ENCODE data around the gene TCP11L2.
"Not testable (repeated sequence)": the region's sequence is repeated elsewhere in the genome, so short reads cannot be mapped to it uniquely, and the experiment has no call there.

TCP11L2 gene

DNA sequence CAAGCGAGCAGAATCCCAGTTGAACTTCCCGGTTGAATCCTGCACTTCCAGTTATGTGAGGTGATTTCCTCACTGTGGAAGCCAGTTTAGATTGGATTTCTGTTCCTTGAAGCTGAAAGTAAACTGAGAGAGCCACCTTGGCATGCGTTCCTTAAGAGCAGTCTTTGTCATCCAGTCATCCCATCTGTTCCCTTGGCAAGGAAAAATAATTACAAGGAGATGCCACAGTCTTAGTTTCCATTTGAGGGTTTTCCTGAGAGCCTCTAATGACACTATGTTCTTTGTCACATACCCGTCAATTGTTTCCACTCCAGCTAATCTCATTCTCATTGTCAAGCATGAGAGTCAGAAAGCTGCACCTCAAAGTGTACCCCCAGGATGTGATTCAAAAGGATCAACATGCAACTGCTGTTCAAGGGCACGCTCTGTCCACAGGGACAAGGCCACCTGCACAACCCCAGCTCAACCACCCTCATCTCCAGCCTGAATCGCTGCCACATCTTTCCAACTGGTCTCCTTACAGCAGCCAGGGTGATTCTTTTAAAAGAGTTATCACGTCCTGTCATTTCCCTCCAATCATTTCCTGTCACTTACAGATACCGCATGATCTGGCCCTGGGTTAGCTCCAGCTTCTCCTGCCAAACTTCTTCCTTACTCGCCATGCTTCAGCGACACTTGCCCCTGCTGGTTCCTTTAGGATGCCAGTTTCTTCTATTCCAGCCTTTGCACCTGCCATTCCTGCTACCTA lies 18.0 kb upstream of the TCP11L2 start:
- no peak overlapping the region for H2BK120ac ChIP-seq (ENCODE audit: low read depth, low read length)
- H3K23ac ChIP-seq (ENCODE audit: low read depth, low read length, poor library complexity), result no peak overlapping the region
- DNase-seq (ENCODE audit: low spot score), result no peak
- no peak overlapping the region for H4K8ac ChIP-seq (ENCODE audit: low read depth, low read length)
- H3K27ac ChIP-seq (replicated peaks; ENCODE audit: low read length), result no peak overlapping the region
- peaks cover 0 to 7% of the 10 kb centered on the region in 2 donors for H3K9me3 ChIP-seq (replicated peaks in 1 of 2; ENCODE audit: control insufficient read depth in 2 of 2, insufficient read depth in 1 of 2, low read depth in 1 of 2, low read length in 2 of 2)
- no peak overlapping the region for H3K4me2 ChIP-seq (ENCODE audit: insufficient read depth, low read length, poor library complexity, severe bottlenecking)
- H3K9ac ChIP-seq (ENCODE audit: low read depth, low read length, poor library complexity), result no peak overlapping the region
- H2AK5ac ChIP-seq (ENCODE audit: low read depth, low read length), result no peak overlapping the region
- no peak overlapping the region for H2BK15ac ChIP-seq (ENCODE audit: low read length)
- no peaks in the 10 kb centered on the region for H3K79me1 ChIP-seq (ENCODE audit: low read depth, low read length)
- peaks cover 0 to 7% (median 0%) of the 10 kb centered on the region in 3 experiments for H3K27me3 ChIP-seq (ENCODE audit: control insufficient read depth in 3 of 3, insufficient read depth in 3 of 3, low read depth in 1 of 3, low read length in 3 of 3)
- no peak overlapping the region for H3K4ac ChIP-seq (ENCODE audit: low read length)
- no peak overlapping the region for H2BK12ac ChIP-seq (ENCODE audit: low read length)
- no peak overlapping the region for H3K18ac ChIP-seq (ENCODE audit: low read length)
- WGBS, 2 donors (ENCODE audit: extremely low coverage in 2 of 2, insufficient read length in 2 of 2, insufficient replicate concordance in 1 of 2), result no CpG with 5 or more reads among the region's 10 CpGs
- no peak overlapping the region for H2AFZ ChIP-seq (ENCODE audit: low read length)
- H3K4me3 ChIP-seq (ENCODE audit: low read length in 2 of 2), result no peak overlapping the region
- no peaks in the 10 kb centered on the region for H3K36me3 ChIP-seq (replicated peaks in 1 of 2; ENCODE audit: control insufficient read depth in 2 of 2, insufficient read depth in 2 of 2, low read length in 2 of 2)
- peaks cover 0 to 2% of the 10 kb centered on the region in 2 donors for H3K4me1 ChIP-seq (ENCODE audit: control insufficient read depth in 2 of 2, insufficient read depth in 1 of 2, low read depth in 1 of 2, low read length in 2 of 2)
- H3K14ac ChIP-seq (ENCODE audit: low read length), result no peak overlapping the region
- H2BK5ac ChIP-seq (ENCODE audit: low read length), result no peak overlapping the region
- no peak overlapping the region for H4K91ac ChIP-seq (ENCODE audit: low read depth, low read length, poor library complexity)

GRCh38 chr12:106285982-106286381 lies 16.6 kb upstream of the TCP11L2 start:
- peaks cover 0 to 2% (median 0%) of the 10 kb centered on the region in 3 experiments for H3K27me3 ChIP-seq (ENCODE audit: control insufficient read depth in 3 of 3, insufficient read depth in 3 of 3, low read depth in 1 of 3, low read length in 3 of 3)
- H3K18ac ChIP-seq (ENCODE audit: low read length), result no peak overlapping the region
- H2AFZ ChIP-seq (ENCODE audit: low read length), result no peak overlapping the region
- no peak overlapping the region for H3K4ac ChIP-seq (ENCODE audit: low read length)
- H2BK120ac ChIP-seq (ENCODE audit: low read depth, low read length), result no peak overlapping the region
- no peaks in the 10 kb centered on the region for H3K36me3 ChIP-seq (replicated peaks in 1 of 2; ENCODE audit: control insufficient read depth in 2 of 2, insufficient read depth in 2 of 2, low read length in 2 of 2)
- H4K8ac ChIP-seq (ENCODE audit: low read depth, low read length), result no peak overlapping the region
- WGBS, 2 donors (ENCODE audit: extremely low coverage in 2 of 2, insufficient read length in 2 of 2, insufficient replicate concordance in 1 of 2), result no CpG with 5 or more reads among the region's 4 CpGs
- H3K9me3 ChIP-seq (replicated peaks in 1 of 2; ENCODE audit: control insufficient read depth in 2 of 2, insufficient read depth in 1 of 2, low read depth in 1 of 2, low read length in 2 of 2), result peaks cover 0 to 7% of the 10 kb centered on the region in 2 donors
- H3K79me1 ChIP-seq (ENCODE audit: low read depth, low read length), result no peaks in the 10 kb centered on the region
- no peak overlapping the region for H3K14ac ChIP-seq (ENCODE audit: low read length)
- H3K27ac ChIP-seq (replicated peaks; ENCODE audit: low read length), result no peak overlapping the region
- peaks cover 0 to 2% of the 10 kb centered on the region in 2 donors for H3K4me1 ChIP-seq (ENCODE audit: control insufficient read depth in 2 of 2, insufficient read depth in 1 of 2, low read depth in 1 of 2, low read length in 2 of 2)
- no peak overlapping the region for H3K23ac ChIP-seq (ENCODE audit: low read depth, low read length, poor library complexity)
- H2AK5ac ChIP-seq (ENCODE audit: low read depth, low read length), result no peak overlapping the region
- H2BK15ac ChIP-seq (ENCODE audit: low read length), result no peak overlapping the region
- H2BK5ac ChIP-seq (ENCODE audit: low read length), result no peak overlapping the region
- no peak overlapping the region for H2BK12ac ChIP-seq (ENCODE audit: low read length)
- no peak for DNase-seq (ENCODE audit: low spot score)
- H4K91ac ChIP-seq (ENCODE audit: low read depth, low read length, poor library complexity), result no peak overlapping the region
- no peak overlapping the region for H3K4me3 ChIP-seq (ENCODE audit: low read length in 2 of 2)
- H3K9ac ChIP-seq (ENCODE audit: low read depth, low read length, poor library complexity), result no peak overlapping the region
- no peak overlapping the region for H3K4me2 ChIP-seq (ENCODE audit: insufficient read depth, low read length, poor library complexity, severe bottlenecking)

DNA sequence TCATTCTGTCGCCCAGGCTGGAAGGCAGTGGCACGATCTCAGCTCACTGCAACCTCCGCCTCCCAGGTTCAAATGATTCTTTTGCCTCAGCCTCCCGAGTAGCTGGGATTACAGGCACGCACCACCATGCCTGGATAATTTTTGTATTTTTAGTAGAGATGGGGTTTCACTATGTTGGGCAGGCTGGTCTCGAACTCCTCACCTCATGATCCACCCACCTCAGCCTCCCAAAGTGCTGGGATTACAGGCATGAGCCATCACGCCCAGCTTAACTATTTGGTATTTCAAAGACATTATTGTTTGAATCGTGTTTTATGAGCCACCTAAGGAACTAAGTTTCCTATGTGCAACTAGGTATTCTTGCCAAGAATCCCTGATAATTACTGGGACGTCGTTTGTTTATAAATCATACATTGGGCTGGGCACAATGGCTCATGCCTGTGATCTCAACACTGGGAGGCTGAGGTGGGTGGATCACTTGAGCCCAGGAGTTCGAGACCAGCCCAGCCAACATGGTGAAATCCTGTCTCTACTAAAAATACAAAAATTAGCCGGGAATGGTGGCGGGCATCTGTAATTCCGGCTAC lies 15.9 kb upstream of the TCP11L2 start:
- not testable (repeated sequence) for H4K91ac ChIP-seq (ENCODE audit: low read depth, low read length, poor library complexity)

GRCh38 chr12:106287364-106287763 lies 15.2 kb upstream of the TCP11L2 start:
- no peak overlapping the region for H3K27ac ChIP-seq (replicated peaks; ENCODE audit: low read length)
- DNase-seq (ENCODE audit: low spot score), result no peak
- no peak overlapping the region for H3K18ac ChIP-seq (ENCODE audit: low read length)
- peaks cover 0 to 2% (median 0%) of the 10 kb centered on the region in 3 experiments for H3K27me3 ChIP-seq (ENCODE audit: control insufficient read depth in 3 of 3, insufficient read depth in 3 of 3, low read depth in 1 of 3, low read length in 3 of 3)
- no peak overlapping the region for H4K91ac ChIP-seq (ENCODE audit: low read depth, low read length, poor library complexity)
- H2AK5ac ChIP-seq (ENCODE audit: low read depth, low read length), result no peak overlapping the region
- WGBS, 2 donors (ENCODE audit: extremely low coverage in 2 of 2, insufficient read length in 2 of 2, insufficient replicate concordance in 1 of 2), result no CpG with 5 or more reads among the region's 1 CpG
- H3K14ac ChIP-seq (ENCODE audit: low read length), result no peak overlapping the region
- no peaks in the 10 kb centered on the region for H3K79me1 ChIP-seq (ENCODE audit: low read depth, low read length)
- H3K4me1 ChIP-seq (ENCODE audit: control insufficient read depth in 2 of 2, insufficient read depth in 1 of 2, low read depth in 1 of 2, low read length in 2 of 2), result peaks cover 0 to 2% of the 10 kb centered on the region in 2 donors
- no peak overlapping the region for H2BK120ac ChIP-seq (ENCODE audit: low read depth, low read length)
- no peaks in the 10 kb centered on the region for H3K36me3 ChIP-seq (replicated peaks in 1 of 2; ENCODE audit: control insufficient read depth in 2 of 2, insufficient read depth in 2 of 2, low read length in 2 of 2)
- no peak overlapping the region for H4K8ac ChIP-seq (ENCODE audit: low read depth, low read length)
- H3K9ac ChIP-seq (ENCODE audit: low read depth, low read length, poor library complexity), result no peak overlapping the region
- H2AFZ ChIP-seq (ENCODE audit: low read length), result no peak overlapping the region
- H2BK5ac ChIP-seq (ENCODE audit: low read length), result no peak overlapping the region
- H3K4ac ChIP-seq (ENCODE audit: low read length), result no peak overlapping the region
- no peak overlapping the region for H2BK15ac ChIP-seq (ENCODE audit: low read length)
- H3K23ac ChIP-seq (ENCODE audit: low read depth, low read length, poor library complexity), result no peak overlapping the region
- H2BK12ac ChIP-seq (ENCODE audit: low read length), result no peak overlapping the region
- no peaks in the 10 kb centered on the region for H3K9me3 ChIP-seq (replicated peaks in 1 of 2; ENCODE audit: control insufficient read depth in 2 of 2, insufficient read depth in 1 of 2, low read depth in 1 of 2, low read length in 2 of 2)
- no peak overlapping the region for H3K4me2 ChIP-seq (ENCODE audit: insufficient read depth, low read length, poor library complexity, severe bottlenecking)
- H3K4me3 ChIP-seq (ENCODE audit: low read length in 2 of 2), result no peak overlapping the region

More for the DNA sequence above, 15.9 kb upstream of the TCP11L2 start:
- not testable (repeated sequence) for H2BK12ac ChIP-seq (ENCODE audit: low read length); H3K9me3 ChIP-seq (replicated peaks in 1 of 2; ENCODE audit: control insufficient read depth in 2 of 2, insufficient read depth in 1 of 2, low read depth in 1 of 2, low read length in 2 of 2); H2AFZ ChIP-seq (ENCODE audit: low read length); DNase-seq (ENCODE audit: low spot score); H3K23ac ChIP-seq (ENCODE audit: low read depth, low read length, poor library complexity); H3K4me3 ChIP-seq (ENCODE audit: low read length in 2 of 2); H2BK5ac ChIP-seq (ENCODE audit: low read length); H2BK120ac ChIP-seq (ENCODE audit: low read depth, low read length); H3K4me2 ChIP-seq (ENCODE audit: insufficient read depth, low read length, poor library complexity, severe bottlenecking); H2BK15ac ChIP-seq (ENCODE audit: low read length); H3K4me1 ChIP-seq (ENCODE audit: control insufficient read depth in 2 of 2, insufficient read depth in 1 of 2, low read depth in 1 of 2, low read length in 2 of 2); H3K79me1 ChIP-seq (ENCODE audit: low read depth, low read length); H3K27me3 ChIP-seq (ENCODE audit: control insufficient read depth in 3 of 3, insufficient read depth in 3 of 3, low read depth in 1 of 3, low read length in 3 of 3); H3K9ac ChIP-seq (ENCODE audit: low read depth, low read length, poor library complexity); H3K14ac ChIP-seq (ENCODE audit: low read length); H3K4ac ChIP-seq (ENCODE audit: low read length); H2AK5ac ChIP-seq (ENCODE audit: low read depth, low read length); H4K8ac ChIP-seq (ENCODE audit: low read depth, low read length); H3K18ac ChIP-seq (ENCODE audit: low read length); H3K27ac ChIP-seq (replicated peaks; ENCODE audit: low read length); H3K36me3 ChIP-seq (replicated peaks in 1 of 2; ENCODE audit: control insufficient read depth in 2 of 2, insufficient read depth in 2 of 2, low read length in 2 of 2)
- no CpG with 5 or more reads among the region's 14 CpGs for WGBS, 2 donors (ENCODE audit: extremely low coverage in 2 of 2, insufficient read length in 2 of 2, insufficient replicate concordance in 1 of 2)
